Measurements from ENCODE around the gene CEACAM21. TPM values are rescaled to one million over a fixed set of nuclear protein-coding genes. Genes with fewer than 3 reads are reported as not detected.

CEACAM21 gene
- polyA plus RNA-seq, 3 donors = 2.1 to 6.4 (median 4.1) TPM

- Histone ChIP-seq H3K27ac (ENCODE audit: low read depth in 1 of 2, low read length in 2 of 2) (no peak overlapping the region), H3K4me1 (ENCODE audit: control insufficient read depth in 1 of 2, insufficient read depth in 2 of 2, low read length in 2 of 2) (peaks cover 7% of the 10 kb centered on the region in 2 donors), H3K4me2 (replicated peaks; ENCODE audit: extremely low read depth, low read length, poor library complexity, severe bottlenecking) (no peak overlapping the region), H3K4me3 (replicated peaks in 1 of 3; ENCODE audit: low read depth in 2 of 3, low read length in 3 of 3) (no peak overlapping the region), H3K36me3 (replicated peaks in 1 of 2; ENCODE audit: control insufficient read depth in 1 of 2, insufficient read depth in 2 of 2, low read length in 2 of 2) (no peaks in the 10 kb centered on the region), H3K9me3 (replicated peaks in 1 of 2; ENCODE audit: control insufficient read depth in 1 of 2, insufficient read depth in 1 of 2, low read length in 2 of 2) (no peaks in the 10 kb centered on the region), H4K20me1 (ENCODE audit: insufficient read depth, low read length) (no peaks in the 10 kb centered on the region), H2AFZ (ENCODE audit: insufficient read depth, low read depth, low read length, poor library complexity, severe bottlenecking) (no peak overlapping the region), H3K27me3 (ENCODE audit: control insufficient read depth in 2 of 2, insufficient read depth in 2 of 2, low read length in 2 of 2) (no peaks in the 10 kb centered on the region), H3K79me2 (ENCODE audit: insufficient read depth, low read length) (no peaks in the 10 kb centered on the region), H3K9ac (ENCODE audit: insufficient read depth, low read length, poor library complexity, severe bottlenecking) (no peak overlapping the region)
- Mint-ChIP-seq H3K4me1 (peaks cover 15% of the 10 kb centered on the region), H3K9me3 (peaks cover 0 to 1% (median 0%) of the 10 kb centered on the region in 7 donors), H3K4me3 (no peak overlapping the region), H3K36me3 (no peaks in the 10 kb centered on the region), H3K27me3 (ENCODE audit: low read depth in 3 of 3) (peaks cover 0 to 11% (median 6%) of the 10 kb centered on the region in 3 donors), H3K27ac (no peak overlapping the region)
- intact Hi-C loops (cut with micrococcal nuclease) = no loop called here
- TF ChIP-seq CTCF (IDR thresholded peaks at IDR 0.05) = no peak
- 89% methylated on average over 4 of the region's 4 CpGs for WGBS (ENCODE audit: insufficient coverage)
- no peak for DNase-seq
Observed at GRCh38 chr19:41601771-41602170, 25.8 kb downstream of the CEACAM21 start.

GRCh38 chr19:41604831-41605230 is 28.9 kb downstream of the CEACAM21 start:
- no peaks in the 10 kb centered on the region for H3K36me3 ChIP-seq (replicated peaks in 1 of 2; ENCODE audit: control insufficient read depth in 1 of 2, insufficient read depth in 2 of 2, low read length in 2 of 2)
- no peak overlapping the region for H3K4me2 ChIP-seq (replicated peaks; ENCODE audit: extremely low read depth, low read length, poor library complexity, severe bottlenecking)
- no peak overlapping the region for H2AFZ ChIP-seq (ENCODE audit: insufficient read depth, low read depth, low read length, poor library complexity, severe bottlenecking)
- 77% methylated on average over 3 of the region's 3 CpGs for WGBS (ENCODE audit: insufficient coverage)
- H3K79me2 ChIP-seq (ENCODE audit: insufficient read depth, low read length) = no peaks in the 10 kb centered on the region
- H3K9me3 Mint-ChIP-seq = peaks cover 0 to 3% (median 0%) of the 10 kb centered on the region in 7 donors
- H3K27me3 Mint-ChIP-seq (ENCODE audit: low read depth in 3 of 3) = peaks cover 2 to 14% (median 9%) of the 10 kb centered on the region in 3 donors
- no peak overlapping the region for H3K4me3 ChIP-seq (replicated peaks in 1 of 3; ENCODE audit: low read depth in 2 of 3, low read length in 3 of 3)
- H3K9me3 ChIP-seq (replicated peaks in 1 of 2; ENCODE audit: control insufficient read depth in 1 of 2, insufficient read depth in 1 of 2, low read length in 2 of 2) = no peaks in the 10 kb centered on the region
- intact Hi-C loops (cut with micrococcal nuclease) = no loop called here
- no peak overlapping the region for H3K27ac Mint-ChIP-seq
- H3K9ac ChIP-seq (ENCODE audit: insufficient read depth, low read length, poor library complexity, severe bottlenecking) = no peak overlapping the region
- no peak for DNase-seq
- H3K4me1 ChIP-seq (ENCODE audit: control insufficient read depth in 1 of 2, insufficient read depth in 2 of 2, low read length in 2 of 2) = no peaks in the 10 kb centered on the region
- no peaks in the 10 kb centered on the region for H4K20me1 ChIP-seq (ENCODE audit: insufficient read depth, low read length)
- peaks cover 7% of the 10 kb centered on the region for H3K4me1 Mint-ChIP-seq
- no peak overlapping the region for H3K27ac ChIP-seq (ENCODE audit: low read depth in 1 of 2, low read length in 2 of 2)
- no peaks in the 10 kb centered on the region for H3K36me3 Mint-ChIP-seq
- TF ChIP-seq CTCF (IDR thresholded peaks at IDR 0.05) = no peak
- no peaks in the 10 kb centered on the region for H3K27me3 ChIP-seq (ENCODE audit: control insufficient read depth in 2 of 2, insufficient read depth in 2 of 2, low read length in 2 of 2)
- H3K4me3 Mint-ChIP-seq = no peak overlapping the region
